ENCODE data around the gene SCNN1A. TPM values are rescaled to one million over a fixed set of nuclear protein-coding genes. Genes with fewer than 3 reads are reported as not detected.
A peak's percentile ranks its signal among the peaks of the same experiment; 100 is the strongest.

SCNN1A gene
- total and polyA plus RNA-seq, 7 experiments from 2014 or later, result 0.22 to 5.3 (median 1.6) TPM

GRCh38 chr12:6396031-6396430 lies 20.7 kb upstream of the SCNN1A start:
- ChIA-PET POLR2A (no interaction called here), CTCF (no interaction called here)
- H3K27ac Mint-ChIP-seq, result no peak overlapping the region
- DNase-seq, result no peak
- no peak overlapping the region for H3K4me3 Mint-ChIP-seq
- intact Hi-C loops (cut with micrococcal nuclease), result no loop called here
- Histone ChIP-seq H3K4me1 (ENCODE audit: control insufficient read depth in 2 of 2, insufficient read depth in 2 of 2, low read length in 2 of 2) (no peaks in the 10 kb centered on the region), H3K36me3 (ENCODE audit: control insufficient read depth in 2 of 3, insufficient read depth in 3 of 3, low read length in 3 of 3) (no peaks in the 10 kb centered on the region), H3K4me3 (ENCODE audit: low read length) (no peak overlapping the region), H3K27ac (ENCODE audit: low read depth, low read length) (no peak overlapping the region), H3K27me3 (ENCODE audit: control insufficient read depth in 2 of 2, insufficient read depth in 2 of 2, low read length in 2 of 2) (no peaks in the 10 kb centered on the region), H3K9me3 (ENCODE audit: control insufficient read depth in 2 of 3, low read length in 3 of 3) (no peaks in the 10 kb centered on the region)
- ATAC-seq, result no peak
- H3K9me3 Mint-ChIP-seq, result peaks cover 0 to 1% (median 0%) of the 10 kb centered on the region in 11 donors
- no peaks in the 10 kb centered on the region for H3K36me3 Mint-ChIP-seq
- H3K4me1 Mint-ChIP-seq, result no peaks in the 10 kb centered on the region
- peaks cover 0 to 10% (median 0%) of the 10 kb centered on the region in 5 donors for H3K27me3 Mint-ChIP-seq

GRCh38 chr12:6394398-6394797 lies 19.0 kb upstream of the SCNN1A start:
- ChIA-PET POLR2A (no interaction called here), CTCF (no interaction called here)
- H3K27ac Mint-ChIP-seq, result no peak overlapping the region
- no peaks in the 10 kb centered on the region for H3K4me1 Mint-ChIP-seq
- no peak for DNase-seq
- H3K9me3 Mint-ChIP-seq, result no peaks in the 10 kb centered on the region
- no peak for ATAC-seq
- Histone ChIP-seq H3K36me3 (ENCODE audit: control insufficient read depth in 2 of 3, insufficient read depth in 3 of 3, low read length in 3 of 3) (no peaks in the 10 kb centered on the region), H3K9me3 (ENCODE audit: control insufficient read depth in 2 of 3, low read length in 3 of 3) (no peaks in the 10 kb centered on the region), H3K27me3 (ENCODE audit: control insufficient read depth in 2 of 2, insufficient read depth in 2 of 2, low read length in 2 of 2) (no peaks in the 10 kb centered on the region), H3K4me3 (ENCODE audit: low read length) (no peak overlapping the region), H3K4me1 (ENCODE audit: control insufficient read depth in 2 of 2, insufficient read depth in 2 of 2, low read length in 2 of 2) (no peaks in the 10 kb centered on the region), H3K27ac (ENCODE audit: low read depth, low read length) (no peak overlapping the region)
- H3K27me3 Mint-ChIP-seq, result peaks cover 0 to 10% (median 0%) of the 10 kb centered on the region in 5 donors
- no peaks in the 10 kb centered on the region for H3K36me3 Mint-ChIP-seq
- H3K4me3 Mint-ChIP-seq, result no peak overlapping the region
- intact Hi-C loops (cut with micrococcal nuclease), result no loop called here

- Histone ChIP-seq H3K27ac (ENCODE audit: low read depth, low read length) (no peak overlapping the region), H3K4me1 (ENCODE audit: control insufficient read depth in 2 of 2, insufficient read depth in 2 of 2, low read length in 2 of 2) (no peaks in the 10 kb centered on the region), H3K4me3 (ENCODE audit: low read length) (no peak overlapping the region), H3K36me3 (ENCODE audit: control insufficient read depth in 2 of 3, insufficient read depth in 3 of 3, low read length in 3 of 3) (no peaks in the 10 kb centered on the region), H3K27me3 (ENCODE audit: control insufficient read depth in 2 of 2, insufficient read depth in 2 of 2, low read length in 2 of 2) (no peaks in the 10 kb centered on the region), H3K9me3 (ENCODE audit: control insufficient read depth in 2 of 3, low read length in 3 of 3) (no peaks in the 10 kb centered on the region)
- H3K36me3 Mint-ChIP-seq, result no peaks in the 10 kb centered on the region
- ChIA-PET CTCF (interaction anchor here (1.0 kb wide), 1 partner anchor 11 kb away, joined by 4 read pairs; no protein-coding TSS in a partner anchor), POLR2A (interaction anchor here (0.6 kb wide), 1 partner anchor 21 kb away, joined by 3 read pairs; no protein-coding TSS in a partner anchor)
- DNase-seq (no peak), ATAC-seq (no peak)
- no peak overlapping the region for H3K27ac Mint-ChIP-seq
- H3K27me3 Mint-ChIP-seq, result peaks cover 0 to 16% (median 0%) of the 10 kb centered on the region in 5 donors
- intact Hi-C loops (cut with micrococcal nuclease), result no loop called here
- no peak overlapping the region for H3K4me3 Mint-ChIP-seq
- H3K4me1 Mint-ChIP-seq, result peaks cover 0 to 4% (median 0%) of the 10 kb centered on the region in 7 donors
- H3K9me3 Mint-ChIP-seq, result no peaks in the 10 kb centered on the region
Measured at GRCh38 chr12:6393109-6393508, 17.7 kb upstream of the SCNN1A start.

GRCh38 chr12:6392504-6392903 lies 17.1 kb upstream of the SCNN1A start:
- ChIA-PET CTCF (interaction anchor here (1.0 kb wide), 1 partner anchor 10 kb away, joined by 4 read pairs; no protein-coding TSS in a partner anchor), POLR2A (interaction anchor here (0.6 kb wide), 1 partner anchor 22 kb away, joined by 3 read pairs; no protein-coding TSS in a partner anchor)
- Mint-ChIP-seq H3K4me3 (no peak overlapping the region), H3K27ac (peak overlapping the region in 1 of 9 donors; percentile 60), H3K4me1 (peaks cover 0 to 4% (median 0%) of the 10 kb centered on the region in 7 donors), H3K27me3 (peaks cover 0 to 17% (median 0%) of the 10 kb centered on the region in 5 donors), H3K9me3 (no peaks in the 10 kb centered on the region), H3K36me3 (no peaks in the 10 kb centered on the region)
- intact Hi-C loops (cut with micrococcal nuclease), result no loop called here
- no peaks in the 10 kb centered on the region for H3K4me1 ChIP-seq (ENCODE audit: control insufficient read depth in 2 of 2, insufficient read depth in 2 of 2, low read length in 2 of 2)
- H3K36me3 ChIP-seq (ENCODE audit: control insufficient read depth in 2 of 3, insufficient read depth in 3 of 3, low read length in 3 of 3), result no peaks in the 10 kb centered on the region
- H3K27ac ChIP-seq (ENCODE audit: low read depth, low read length), result no peak overlapping the region
- no peak for DNase-seq
- no peaks in the 10 kb centered on the region for H3K27me3 ChIP-seq (ENCODE audit: control insufficient read depth in 2 of 2, insufficient read depth in 2 of 2, low read length in 2 of 2)
- no peak for ATAC-seq
- no peaks in the 10 kb centered on the region for H3K9me3 ChIP-seq (ENCODE audit: control insufficient read depth in 2 of 3, low read length in 3 of 3)
- no peak overlapping the region for H3K4me3 ChIP-seq (ENCODE audit: low read length)

GRCh38 chr12:6391013-6391412 lies 15.7 kb upstream of the SCNN1A start:
- H3K36me3 Mint-ChIP-seq, result no peaks in the 10 kb centered on the region
- Histone ChIP-seq H3K27me3 (ENCODE audit: control insufficient read depth in 2 of 2, insufficient read depth in 2 of 2, low read length in 2 of 2) (no peaks in the 10 kb centered on the region), H3K9me3 (ENCODE audit: control insufficient read depth in 2 of 3, low read length in 3 of 3) (no peaks in the 10 kb centered on the region), H3K4me1 (ENCODE audit: control insufficient read depth in 2 of 2, insufficient read depth in 2 of 2, low read length in 2 of 2) (no peaks in the 10 kb centered on the region), H3K4me3 (ENCODE audit: low read length) (no peak overlapping the region), H3K27ac (ENCODE audit: low read depth, low read length) (no peak overlapping the region), H3K36me3 (ENCODE audit: control insufficient read depth in 2 of 3, insufficient read depth in 3 of 3, low read length in 3 of 3) (no peaks in the 10 kb centered on the region)
- peaks cover 0 to 30% (median 0%) of the 10 kb centered on the region in 5 donors for H3K27me3 Mint-ChIP-seq
- peaks cover 0 to 4% (median 0%) of the 10 kb centered on the region in 7 donors for H3K4me1 Mint-ChIP-seq
- no peak for ATAC-seq
- H3K4me3 Mint-ChIP-seq, result no peak overlapping the region
- intact Hi-C loops (cut with micrococcal nuclease), result no loop called here
- no peak overlapping the region for H3K27ac Mint-ChIP-seq
- POLR2A ChIA-PET, result no interaction called here
- DNase-seq, result no peak
- no peaks in the 10 kb centered on the region for H3K9me3 Mint-ChIP-seq
- CTCF ChIA-PET, result no interaction called here

GRCh38 chr12:6390084-6390799 lies 14.9 kb upstream of the SCNN1A start:
- H3K27ac ChIP-seq (ENCODE audit: low read depth, low read length), result no peak overlapping the region
- no peaks in the 10 kb centered on the region for H3K4me1 ChIP-seq (ENCODE audit: control insufficient read depth in 2 of 2, insufficient read depth in 2 of 2, low read length in 2 of 2)
- Mint-ChIP-seq H3K27me3 (peaks cover 0 to 29% (median 0%) of the 10 kb centered on the region in 5 donors), H3K4me1 (peaks cover 0 to 6% (median 0%) of the 10 kb centered on the region in 7 donors), H3K4me3 (no peak overlapping the region), H3K27ac (no peak overlapping the region), H3K36me3 (no peaks in the 10 kb centered on the region), H3K9me3 (no peaks in the 10 kb centered on the region)
- H3K9me3 ChIP-seq (ENCODE audit: control insufficient read depth in 2 of 3, low read length in 3 of 3), result no peaks in the 10 kb centered on the region
- no peaks in the 10 kb centered on the region for H3K27me3 ChIP-seq (ENCODE audit: control insufficient read depth in 2 of 2, insufficient read depth in 2 of 2, low read length in 2 of 2)
- ChIA-PET CTCF (no interaction called here), POLR2A (no interaction called here)
- H3K4me3 ChIP-seq (ENCODE audit: low read length), result no peak overlapping the region
- intact Hi-C loops (cut with micrococcal nuclease), result no loop called here
- H3K36me3 ChIP-seq (ENCODE audit: control insufficient read depth in 2 of 3, insufficient read depth in 3 of 3, low read length in 3 of 3), result no peaks in the 10 kb centered on the region
- ATAC-seq (no peak), DNase-seq (no peak)

GRCh38 chr12:6387541-6387940 lies 12.2 kb upstream of the SCNN1A start:
- H3K4me1 Mint-ChIP-seq, result peaks cover 0 to 21% (median 5%) of the 10 kb centered on the region in 7 donors
- ATAC-seq, result no peak
- DNase-seq, result no peak
- intact Hi-C loops (cut with micrococcal nuclease), result no loop called here
- no peaks in the 10 kb centered on the region for H3K27me3 ChIP-seq (ENCODE audit: control insufficient read depth in 2 of 2, insufficient read depth in 2 of 2, low read length in 2 of 2)
- H3K27me3 Mint-ChIP-seq, result peaks cover 3 to 44% (median 4%) of the 10 kb centered on the region in 5 donors
- H3K27ac ChIP-seq (ENCODE audit: low read depth, low read length), result no peak overlapping the region
- H3K36me3 ChIP-seq (ENCODE audit: control insufficient read depth in 2 of 3, insufficient read depth in 3 of 3, low read length in 3 of 3), result no peaks in the 10 kb centered on the region
- H3K36me3 Mint-ChIP-seq, result no peaks in the 10 kb centered on the region
- H3K9me3 ChIP-seq (ENCODE audit: control insufficient read depth in 2 of 3, low read length in 3 of 3), result no peaks in the 10 kb centered on the region
- CTCF ChIA-PET, result no interaction called here
- H3K4me1 ChIP-seq (ENCODE audit: control insufficient read depth in 2 of 2, insufficient read depth in 2 of 2, low read length in 2 of 2), result peaks cover 0 to 10% of the 10 kb centered on the region in 2 donors
- no peak overlapping the region for H3K27ac Mint-ChIP-seq
- no peak overlapping the region for H3K4me3 ChIP-seq (ENCODE audit: low read length)
- POLR2A ChIA-PET, result no interaction called here
- no peak overlapping the region for H3K4me3 Mint-ChIP-seq
- no peaks in the 10 kb centered on the region for H3K9me3 Mint-ChIP-seq

Measured in naive thymus-derived CD4-positive, alpha-beta T cell (primary cell).